HG03442 (cell line): Measurements from ENCODE around the gene PPP1R12B.
"Not testable (repeated sequence)": the region's sequence is repeated elsewhere in the genome, so short reads cannot be mapped to it uniquely, and the experiment has no call there.

ENCODE experiments used
- ATAC-seq: cut with Tn5 transposase; IDR thresholded peaks from one replicate; pipeline ENCODE4 v1.9.1; 2021; ENCODE audit warnings: mild to moderate bottlenecking, moderate library complexity; ENCODE audit not compliant: unreplicated experiment

PPP1R12B gene

GRCh38 chr1:202625416-202626360 lies 277.2 kb downstream of the PPP1R12B start:
- peak; percentile 50 for ATAC-seq

GRCh38 chr1:202627036-202627435 lies 278.5 kb downstream of the PPP1R12B start:
- ATAC-seq, result not testable (repeated sequence)

- no peak for ATAC-seq
These were observed 279.5 kb downstream of the PPP1R12B start for GRCh38 chr1:202627841-202628565.

GRCh38 chr1:202628646-202629215 lies 280.2 kb downstream of the PPP1R12B start:
- ATAC-seq, result no peak

- ATAC-seq, result peak; percentile 53
These were observed 280.8 kb downstream of the PPP1R12B start for GRCh38 chr1:202629257-202629811.

GRCh38 chr1:202630096-202630495 lies 281.6 kb downstream of the PPP1R12B start:
- ATAC-seq, result not testable (repeated sequence)

GRCh38 chr1:202630541-202630940 lies 282.0 kb downstream of the PPP1R12B start:
- ATAC-seq, result no peak

- no peak for ATAC-seq
These were observed 282.8 kb downstream of the PPP1R12B start for GRCh38 chr1:202631076-202631923.

GRCh38 chr1:202632241-202632640 lies 283.7 kb downstream of the PPP1R12B start:
- ATAC-seq, result no peak

GRCh38 chr1:202636171-202636570 lies 287.7 kb downstream of the PPP1R12B start:
- not testable (repeated sequence) for ATAC-seq

GRCh38 chr1:202637321-202638018 lies 289.0 kb downstream of the PPP1R12B start:
- ATAC-seq, result not testable (repeated sequence)

GRCh38 chr1:202638019-202638700 lies 289.7 kb downstream of the PPP1R12B start:
- no peak for ATAC-seq

GRCh38 chr1:202638701-202639305 lies 290.3 kb downstream of the PPP1R12B start:
- not testable (repeated sequence) for ATAC-seq

- no peak for ATAC-seq
These were observed 291.0 kb downstream of the PPP1R12B start for GRCh38 chr1:202639500-202639899.

GRCh38 chr1:202642212-202642611 lies 293.7 kb downstream of the PPP1R12B start:
- ATAC-seq, result no peak
